HG03060 (cell line): ENCODE data around the gene GLIS1.

Source experiments
- ATAC-seq: cut with Tn5 transposase; IDR thresholded peaks from one replicate; pipeline ENCODE4 v1.9.1; 2021; ENCODE audit warnings: low read depth, moderate number of reproducible peaks; ENCODE audit not compliant: unreplicated experiment

The GLIS1 gene

GRCh38 chr1:53696051-53696450 is 42.9 kb downstream of the GLIS1 start:
- ATAC-seq: no peak

- no peak for ATAC-seq
Measured at GRCh38 chr1:53695116-53695515, 43.8 kb downstream of the GLIS1 start.

DNA sequence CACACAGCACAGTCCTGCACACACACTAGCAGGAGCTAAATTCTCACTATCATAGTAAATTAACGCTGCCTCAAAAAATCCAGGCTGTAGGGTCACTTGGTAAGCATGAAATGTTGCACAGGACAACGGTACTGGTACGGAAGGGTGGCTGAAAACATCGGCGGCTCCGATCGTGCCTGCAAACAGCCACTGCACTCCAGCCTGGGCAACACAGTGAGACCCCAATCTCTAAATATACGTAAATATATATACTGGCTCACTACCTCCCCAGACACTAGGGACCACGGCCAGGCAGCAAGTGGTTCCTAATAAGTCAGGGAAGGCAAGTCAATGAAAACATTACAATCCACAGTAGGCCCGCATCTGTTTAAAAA is 44.3 kb downstream of the GLIS1 start:
- no peak for ATAC-seq

- ATAC-seq: no peak
Measured at GRCh38 chr1:53693773-53694717, 44.9 kb downstream of the GLIS1 start.

- no peak for ATAC-seq
Measured at GRCh38 chr1:53693339-53693738, 45.6 kb downstream of the GLIS1 start.

DNA sequence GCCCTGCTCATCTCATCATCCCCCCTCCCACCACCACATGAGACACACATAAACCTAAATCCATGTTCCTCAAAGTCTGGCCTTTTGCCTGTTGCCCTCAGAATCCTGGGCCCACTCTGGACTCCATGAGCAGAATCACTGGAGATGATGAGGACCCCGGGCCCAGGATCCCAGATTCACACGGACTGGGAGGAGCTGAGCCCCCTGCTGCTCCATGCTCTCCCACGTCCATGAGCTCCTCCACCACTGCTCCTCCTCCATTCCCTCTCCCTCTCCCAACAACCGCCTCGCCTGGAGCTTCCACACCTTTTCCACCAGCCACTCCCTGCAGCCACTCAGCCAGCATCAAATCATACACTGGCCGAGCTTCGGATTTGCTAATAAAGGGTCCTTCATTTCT is 47.6 kb downstream of the GLIS1 start:
- ATAC-seq: no peak

GRCh38 chr1:53690411-53690810 is 48.6 kb downstream of the GLIS1 start:
- no peak for ATAC-seq

- ATAC-seq: no peak
Measured at GRCh38 chr1:53689736-53690326, 49.1 kb downstream of the GLIS1 start.

DNA sequence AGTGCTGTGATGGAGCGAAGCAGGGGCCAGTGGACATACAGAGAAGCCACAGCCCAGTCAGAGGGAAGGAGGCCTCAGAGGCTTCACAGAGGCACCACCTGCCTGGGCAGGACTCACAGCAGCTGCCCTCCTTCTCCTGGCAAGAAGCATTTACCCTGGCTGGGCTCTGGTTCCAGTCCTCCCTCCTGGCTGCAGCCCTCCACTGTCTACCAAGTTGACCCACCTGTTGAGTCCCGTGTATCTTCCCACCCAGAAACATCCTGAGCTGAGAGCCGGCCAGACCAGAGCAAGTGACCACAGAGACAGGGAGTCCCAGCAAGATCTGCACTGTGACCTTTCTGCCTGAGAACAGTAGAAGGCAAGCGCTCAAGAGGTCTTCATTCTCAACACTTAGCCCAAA is 49.7 kb downstream of the GLIS1 start:
- no peak for ATAC-seq

DNA sequence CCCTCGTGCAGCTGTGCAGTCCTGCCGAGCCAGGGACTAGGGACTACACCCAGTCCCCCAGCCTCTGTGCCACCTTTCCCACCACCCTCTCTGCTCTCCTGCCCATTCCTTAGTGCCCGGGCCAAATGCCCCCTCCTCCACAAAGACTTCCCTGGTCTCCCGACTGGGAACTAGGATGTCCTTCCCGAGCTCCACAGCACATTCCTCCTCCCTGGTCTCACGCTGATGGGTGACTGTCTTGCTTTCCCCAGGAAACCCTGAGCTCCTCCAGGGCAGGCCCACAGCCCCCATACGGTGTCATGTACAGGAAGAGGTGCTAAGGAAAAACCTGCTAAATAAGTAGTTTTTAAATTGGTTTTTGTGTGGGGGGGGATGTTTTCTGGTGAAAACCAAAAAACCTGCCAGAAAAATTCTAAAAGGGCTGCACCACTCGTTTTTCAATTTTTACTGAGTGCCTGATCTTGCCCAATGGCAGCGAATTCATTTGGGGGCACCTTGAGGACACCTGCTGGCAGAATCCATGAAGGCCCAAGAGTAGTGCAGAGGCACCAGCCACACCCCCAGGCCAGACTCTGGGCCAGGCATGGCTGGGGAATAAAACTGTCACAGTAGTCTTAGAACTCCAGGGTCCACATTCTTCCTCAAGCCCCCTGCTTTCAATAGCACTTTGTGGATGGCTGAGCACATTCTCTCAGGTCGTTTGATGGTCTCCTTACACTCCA is 50.4 kb downstream of the GLIS1 start:
- no peak for ATAC-seq

DNA sequence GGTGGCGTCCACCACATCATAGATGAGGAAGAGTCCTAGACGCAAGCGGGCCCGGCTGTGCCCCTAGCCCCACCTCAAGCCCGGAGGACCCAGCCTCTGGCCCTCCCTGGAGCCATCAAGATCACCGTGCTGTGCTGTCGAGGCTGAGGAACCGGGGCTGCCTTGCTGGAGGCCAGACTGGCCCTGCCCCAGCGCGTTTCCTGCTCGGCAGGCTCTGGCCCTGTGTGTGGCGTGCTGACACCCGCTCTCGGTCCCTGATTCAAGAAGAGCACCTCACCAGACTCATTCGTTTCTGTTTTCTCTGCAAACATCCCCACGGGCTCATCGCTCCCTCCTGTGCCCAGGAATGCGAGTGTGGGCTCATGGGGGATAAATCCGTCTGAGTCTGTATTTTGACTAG is 51.1 kb downstream of the GLIS1 start:
- no peak for ATAC-seq

DNA sequence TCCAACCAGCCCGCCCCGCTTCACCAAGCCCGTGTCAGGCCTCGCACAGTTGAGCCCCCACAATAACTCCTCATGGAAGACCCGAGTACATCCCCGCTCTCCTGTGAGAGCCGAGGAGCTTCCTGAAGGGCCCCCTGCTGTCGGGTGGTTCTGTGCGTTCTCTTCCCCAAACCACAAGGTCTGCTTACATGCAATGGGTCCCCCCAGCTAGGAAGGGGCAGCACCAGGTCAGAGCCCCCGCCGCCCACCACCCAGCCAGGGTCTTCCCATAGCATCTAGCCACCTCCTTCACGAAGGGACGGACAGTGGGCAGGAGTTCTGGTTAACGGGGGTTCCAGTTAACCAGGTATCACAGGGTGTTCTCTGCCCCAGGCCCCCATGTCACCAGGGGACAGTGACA is 51.5 kb downstream of the GLIS1 start:
- ATAC-seq: no peak

GRCh38 chr1:53686965-53687267 is 52.0 kb downstream of the GLIS1 start:
- no peak for ATAC-seq

DNA sequence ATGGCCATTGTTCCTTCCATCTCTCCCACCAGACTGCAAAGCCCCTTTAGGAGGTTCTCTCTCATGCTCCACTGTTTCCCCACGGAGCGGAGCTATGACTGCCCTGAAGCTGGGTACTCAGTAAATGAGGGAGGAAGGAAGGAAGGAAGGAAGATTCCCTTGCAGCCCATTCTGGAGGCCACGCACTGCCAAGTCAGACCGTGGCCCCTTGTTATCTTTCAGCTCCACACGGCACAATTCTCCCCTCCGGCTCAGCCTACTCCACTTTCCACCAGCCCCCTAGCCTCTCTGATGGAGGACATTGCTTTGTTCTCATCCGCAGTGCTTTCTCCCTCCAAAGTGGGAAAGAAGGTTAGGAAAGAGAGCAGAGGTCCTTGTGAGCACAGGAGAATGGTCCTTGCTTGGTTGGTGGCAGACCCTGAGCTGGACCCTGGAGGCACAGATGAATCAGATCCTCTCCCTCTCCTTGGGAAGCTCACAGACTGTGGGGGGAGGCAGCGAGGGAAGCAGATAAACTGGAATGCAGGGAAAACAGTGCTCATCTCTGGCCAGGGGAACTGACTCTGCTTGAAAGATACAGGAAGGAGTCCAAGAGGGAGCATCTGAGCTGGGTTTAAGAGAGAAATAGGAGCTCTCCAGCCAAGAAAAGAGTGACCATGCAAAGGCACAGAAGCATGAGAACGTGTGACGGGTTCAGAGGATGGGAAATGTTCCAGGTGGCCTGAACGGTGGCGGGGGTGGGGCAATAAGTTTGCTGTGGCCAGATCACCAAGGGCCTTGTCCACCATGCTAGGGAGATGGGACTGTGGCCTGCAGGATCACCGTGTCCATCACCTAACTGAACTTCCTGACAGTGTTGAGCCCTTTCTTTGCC is 52.6 kb downstream of the GLIS1 start:
- ATAC-seq: no peak

DNA sequence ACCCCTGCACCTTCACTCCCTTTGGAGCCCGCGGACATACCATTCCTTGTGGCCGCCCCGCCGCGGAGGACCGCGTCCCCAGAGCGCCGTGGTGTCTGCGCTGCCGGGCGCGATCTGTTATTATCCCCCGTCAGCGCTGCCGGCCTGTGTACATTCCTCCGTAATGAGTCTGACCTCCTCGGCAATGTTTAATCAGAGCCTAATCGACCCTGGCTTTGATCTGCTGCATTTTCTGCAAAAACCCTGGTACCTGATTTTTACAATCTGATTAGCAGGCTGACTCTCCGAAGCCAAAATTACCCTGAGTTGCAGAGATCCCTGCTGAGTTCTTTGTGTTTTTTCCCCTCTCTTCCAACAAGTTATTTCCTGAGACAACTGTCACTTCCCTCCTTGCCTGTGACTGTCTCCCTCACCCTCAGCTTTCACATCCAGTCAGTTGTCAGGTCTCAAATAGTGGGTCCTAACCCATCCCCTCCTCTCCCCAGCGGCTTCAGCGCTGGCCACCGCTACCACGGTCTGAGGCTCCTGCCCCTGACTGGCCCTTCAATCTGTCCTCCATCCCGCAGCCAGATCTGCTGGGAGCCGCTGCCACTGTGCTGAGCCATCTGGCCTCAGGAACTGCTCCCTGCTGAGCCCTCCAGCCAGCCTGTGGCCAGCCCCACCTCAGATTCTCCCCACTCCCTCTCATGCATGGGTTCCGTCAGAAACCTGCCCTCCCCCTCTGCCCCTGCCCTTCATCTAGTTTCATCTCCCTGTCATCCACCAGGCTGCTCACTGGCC is 53.5 kb downstream of the GLIS1 start:
- no peak for ATAC-seq

- no peak for ATAC-seq
Measured at GRCh38 chr1:53684741-53685140, 54.2 kb downstream of the GLIS1 start.

GRCh38 chr1:53683986-53684740 is 54.8 kb downstream of the GLIS1 start:
- no peak for ATAC-seq

DNA sequence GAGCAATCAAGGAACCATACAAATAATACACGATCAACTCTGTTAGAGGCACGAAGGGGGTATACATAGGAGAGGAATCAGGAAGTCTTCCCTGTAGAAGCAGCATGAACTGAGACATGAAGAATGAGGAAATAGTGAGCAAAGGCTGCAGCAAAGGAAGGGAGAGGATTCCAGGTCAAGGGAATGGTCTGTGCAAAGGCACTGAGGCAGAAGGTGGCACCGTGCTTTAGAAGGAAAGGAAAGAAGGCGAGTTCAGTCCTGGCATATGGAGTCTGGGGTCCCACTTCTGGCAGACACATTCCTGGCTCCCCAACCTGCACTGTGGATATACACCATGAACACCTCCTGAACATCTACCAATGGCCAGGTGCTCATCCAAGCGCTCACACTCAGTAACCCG is 56.1 kb downstream of the GLIS1 start:
- no peak for ATAC-seq

- no peak for ATAC-seq
Measured at GRCh38 chr1:53681977-53682685, 56.8 kb downstream of the GLIS1 start.
